Activated T-helper 17 cell treated with anti-CD3 and anti-CD28 coated beads, Interleukin-2, amount 50 U/mL, for 72 hours (primary cell): ENCODE measurements around the gene CCN5. TPM values are rescaled to one million over a fixed set of nuclear protein-coding genes. Genes with fewer than 3 reads are reported as not detected.

Source experiments
- ATAC-seq: fragments of 150-1000 bp; cut with Tn5 transposase; replicated peaks from 2 replicates; pipeline ENCODE4 v1.10.0; 2021; ENCODE audit warnings: mild to moderate bottlenecking, moderate library complexity
- H3K27ac Mint-ChIP-seq: one replicate; pipeline ENCODE4 v1.8.0; 2022; ENCODE audit warnings: mixed read lengths
- H3K27me3 Mint-ChIP-seq: one replicate; pipeline ENCODE4 v1.8.0; 2022; ENCODE audit warnings: mixed read lengths
- H3K36me3 Mint-ChIP-seq: one replicate; pipeline ENCODE4 v1.8.0; 2022; ENCODE audit warnings: low read depth, mild to moderate bottlenecking, mixed read lengths
- H3K4me1 Mint-ChIP-seq: one replicate; pipeline ENCODE4 v1.8.0; 2022; ENCODE audit warnings: mixed read lengths
- H3K4me3 Mint-ChIP-seq: one replicate; pipeline ENCODE4 v1.8.0; 2022; ENCODE audit warnings: mild to moderate bottlenecking, mixed read lengths
- H3K9me3 Mint-ChIP-seq: one replicate; pipeline ENCODE4 v1.8.0; 2022; ENCODE audit warnings: mixed read lengths
- total RNA-seq, 2 donors: library from RNA; stranded (reverse); gene quantifications; one replicate each; pipeline ENCODE4 v1.2.3, GENCODE V29; 2022

CCN5 gene
- total RNA-seq, 2 donors from 2014 or later = not detected

DNA sequence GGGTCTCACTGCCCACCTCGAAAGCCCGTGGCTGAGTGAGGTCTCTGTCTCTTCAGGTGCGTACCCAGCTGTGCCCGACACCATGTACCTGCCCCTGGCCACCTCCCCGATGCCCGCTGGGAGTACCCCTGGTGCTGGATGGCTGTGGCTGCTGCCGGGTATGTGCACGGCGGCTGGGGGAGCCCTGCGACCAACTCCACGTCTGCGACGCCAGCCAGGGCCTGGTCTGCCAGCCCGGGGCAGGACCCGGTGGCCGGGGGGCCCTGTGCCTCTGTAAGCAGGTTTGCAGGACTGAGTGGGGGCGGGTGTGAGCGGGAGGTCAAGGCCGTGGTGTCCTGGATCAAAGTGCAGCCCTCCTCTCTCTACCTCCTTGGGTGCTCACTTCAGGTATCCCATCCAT is 4.7 kb downstream of the CCN5 start:
- Mint-ChIP-seq H3K27me3 (no peaks in the 10 kb centered on the region), H3K4me1 (no peaks in the 10 kb centered on the region), H3K4me3 (no peak overlapping the region), H3K36me3 (no peaks in the 10 kb centered on the region), H3K27ac (no peak overlapping the region), H3K9me3 (no peaks in the 10 kb centered on the region)
- ATAC-seq = no peak

GRCh38 chr20:44720621-44720996 is 5.4 kb downstream of the CCN5 start:
- Mint-ChIP-seq H3K4me1 (no peaks in the 10 kb centered on the region), H3K9me3 (no peaks in the 10 kb centered on the region), H3K27me3 (no peaks in the 10 kb centered on the region), H3K4me3 (no peak overlapping the region), H3K27ac (no peak overlapping the region), H3K36me3 (no peaks in the 10 kb centered on the region)
- ATAC-seq = no peak

DNA sequence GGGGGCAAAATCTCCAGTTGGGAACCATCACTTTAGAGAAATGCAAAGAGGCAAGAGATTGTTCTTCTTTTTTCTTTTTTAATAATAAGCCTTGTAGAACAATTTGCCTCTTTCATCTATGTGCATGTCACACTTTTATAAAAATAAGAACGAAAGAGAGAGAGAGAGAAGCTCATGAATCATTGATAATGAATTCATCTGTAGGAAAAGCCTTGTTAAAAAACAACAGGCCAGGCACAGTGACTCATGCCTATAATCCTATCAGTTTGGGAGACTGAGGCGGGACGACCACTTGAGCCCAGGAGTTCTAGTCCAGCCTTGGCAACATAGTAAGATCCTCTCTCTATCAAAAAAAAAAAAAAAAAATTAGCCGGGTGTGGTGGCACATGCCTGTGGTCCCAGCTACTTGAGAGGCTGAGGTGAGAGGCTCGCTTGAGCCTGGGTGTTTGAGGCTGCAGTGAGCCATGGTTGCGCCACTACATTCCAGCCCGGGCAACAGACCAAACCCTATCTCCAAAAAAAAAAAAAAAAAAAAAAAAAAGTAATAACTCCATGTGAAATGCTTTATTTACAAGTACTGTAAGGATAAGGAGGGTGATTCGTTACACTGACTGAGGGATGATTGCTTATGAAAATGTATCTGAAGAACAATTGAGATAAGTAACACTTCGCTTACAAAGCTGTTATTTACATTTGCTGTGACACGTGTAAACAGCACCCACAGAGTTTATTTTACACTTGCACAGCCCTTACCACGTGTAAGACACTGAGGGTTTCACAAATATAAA is 6.0 kb downstream of the CCN5 start:
- Mint-ChIP-seq H3K4me1 (no peaks in the 10 kb centered on the region), H3K9me3 (no peaks in the 10 kb centered on the region), H3K27me3 (no peaks in the 10 kb centered on the region), H3K27ac (no peak overlapping the region), H3K4me3 (no peak overlapping the region), H3K36me3 (no peaks in the 10 kb centered on the region)
- ATAC-seq = no peak

DNA sequence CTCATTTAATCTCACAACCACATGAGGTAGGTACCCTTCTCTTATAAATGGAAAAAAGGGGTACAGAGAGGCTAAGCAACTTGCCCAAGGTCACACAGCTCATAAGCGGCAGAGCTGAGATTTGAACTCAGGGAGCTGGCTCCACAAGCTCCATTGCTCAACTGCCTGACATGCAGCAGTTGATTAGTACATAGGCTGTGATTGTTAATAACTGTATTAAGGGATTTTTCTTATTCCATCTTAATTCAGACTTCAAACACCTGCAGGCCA is 6.6 kb downstream of the CCN5 start:
- Mint-ChIP-seq H3K27ac (no peak overlapping the region), H3K27me3 (no peaks in the 10 kb centered on the region), H3K4me1 (no peaks in the 10 kb centered on the region), H3K36me3 (no peaks in the 10 kb centered on the region), H3K9me3 (no peaks in the 10 kb centered on the region), H3K4me3 (no peak overlapping the region)
- ATAC-seq = no peak

- Mint-ChIP-seq H3K4me3 (no peak overlapping the region), H3K27ac (no peak overlapping the region), H3K36me3 (no peaks in the 10 kb centered on the region), H3K4me1 (no peaks in the 10 kb centered on the region), H3K9me3 (no peaks in the 10 kb centered on the region), H3K27me3 (no peaks in the 10 kb centered on the region)
- no peak for ATAC-seq
These were observed 7.8 kb downstream of the CCN5 start for GRCh38 chr20:44722990-44723389.

DNA sequence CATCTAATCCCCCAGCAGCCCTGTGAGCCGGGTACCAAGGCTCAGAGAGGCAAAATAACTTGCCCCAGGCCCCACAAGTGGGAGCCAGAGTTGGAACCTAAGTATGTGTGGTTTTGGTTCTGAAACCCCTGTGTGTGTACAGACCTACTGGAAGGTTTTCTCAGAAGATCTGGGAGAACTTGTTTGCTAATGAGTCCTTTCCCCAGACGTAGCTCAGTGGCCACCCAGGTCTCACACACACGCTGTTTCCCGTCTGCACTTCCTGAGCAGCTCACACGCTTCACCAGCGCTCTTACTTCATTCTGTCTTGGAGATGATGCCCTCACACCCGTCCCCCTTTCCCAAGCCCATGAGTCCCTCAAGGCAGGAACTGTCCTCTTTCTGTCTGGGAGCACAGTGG is 8.2 kb downstream of the CCN5 start:
- ATAC-seq = no peak
- no peaks in the 10 kb centered on the region for H3K4me1 Mint-ChIP-seq
- no peaks in the 10 kb centered on the region for H3K27me3 Mint-ChIP-seq
- no peaks in the 10 kb centered on the region for H3K36me3 Mint-ChIP-seq
- no peaks in the 10 kb centered on the region for H3K9me3 Mint-ChIP-seq
- no peak overlapping the region for H3K4me3 Mint-ChIP-seq
- no peak overlapping the region for H3K27ac Mint-ChIP-seq

DNA sequence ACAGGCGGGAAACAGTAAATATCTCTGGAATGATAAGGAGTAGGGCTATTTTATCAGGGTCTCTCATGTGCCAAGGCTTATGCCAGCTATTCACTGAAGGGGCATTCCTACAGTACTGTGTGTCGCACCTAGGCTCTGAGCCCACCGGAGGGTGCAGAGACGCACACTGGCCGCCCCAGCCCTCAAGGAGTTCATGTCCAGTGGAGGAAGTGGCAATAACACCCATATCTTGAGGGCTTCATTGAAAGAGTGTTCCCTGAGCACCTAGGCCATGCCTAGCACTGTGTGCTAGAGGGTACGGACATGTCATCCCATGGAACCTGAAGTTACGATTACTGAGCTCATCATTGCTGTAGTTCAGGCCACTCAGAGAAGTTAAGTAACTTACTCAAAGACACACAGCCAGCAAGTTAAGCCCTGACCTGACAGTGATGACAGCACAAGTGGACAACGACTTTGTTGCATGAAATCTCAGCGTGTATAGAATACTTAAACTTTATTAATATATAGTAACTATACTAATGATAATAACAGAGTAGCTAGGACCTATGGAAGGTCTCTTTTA is 8.7 kb downstream of the CCN5 start:
- no peaks in the 10 kb centered on the region for H3K27me3 Mint-ChIP-seq
- ATAC-seq = no peak
- H3K27ac Mint-ChIP-seq = no peak overlapping the region
- H3K4me3 Mint-ChIP-seq = no peak overlapping the region
- H3K36me3 Mint-ChIP-seq = no peaks in the 10 kb centered on the region
- H3K9me3 Mint-ChIP-seq = no peaks in the 10 kb centered on the region
- no peaks in the 10 kb centered on the region for H3K4me1 Mint-ChIP-seq

GRCh38 chr20:44724423-44725091 is 9.4 kb downstream of the CCN5 start:
- ATAC-seq = no peak
- H3K36me3 Mint-ChIP-seq = no peaks in the 10 kb centered on the region
- H3K27ac Mint-ChIP-seq = no peak overlapping the region
- no peaks in the 10 kb centered on the region for H3K27me3 Mint-ChIP-seq
- H3K4me3 Mint-ChIP-seq = no peak overlapping the region
- no peaks in the 10 kb centered on the region for H3K4me1 Mint-ChIP-seq
- H3K9me3 Mint-ChIP-seq = no peaks in the 10 kb centered on the region

DNA sequence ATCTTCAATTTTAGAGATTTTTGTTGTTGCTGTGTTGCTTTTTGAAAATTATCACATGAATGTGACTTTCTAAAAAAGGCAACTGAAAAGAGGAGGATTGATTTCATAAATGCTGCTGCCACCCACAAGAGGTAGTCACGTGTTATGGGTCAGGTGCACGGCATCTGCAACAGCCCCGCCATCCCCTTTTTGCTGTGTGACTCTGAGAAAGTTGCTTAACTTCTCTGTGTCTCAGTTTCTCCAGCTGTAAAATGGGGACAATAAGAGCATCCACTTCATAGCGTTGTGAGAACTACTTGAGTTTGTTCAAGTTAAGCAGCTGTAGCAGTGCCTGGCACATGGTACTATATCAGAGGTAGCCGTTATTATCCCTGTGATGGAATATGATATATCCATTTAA is 10.7 kb downstream of the CCN5 start:
- Mint-ChIP-seq H3K9me3 (no peaks in the 10 kb centered on the region), H3K4me1 (no peaks in the 10 kb centered on the region), H3K4me3 (no peak overlapping the region), H3K27ac (no peak overlapping the region), H3K36me3 (no peaks in the 10 kb centered on the region), H3K27me3 (no peaks in the 10 kb centered on the region)
- no peak for ATAC-seq

DNA sequence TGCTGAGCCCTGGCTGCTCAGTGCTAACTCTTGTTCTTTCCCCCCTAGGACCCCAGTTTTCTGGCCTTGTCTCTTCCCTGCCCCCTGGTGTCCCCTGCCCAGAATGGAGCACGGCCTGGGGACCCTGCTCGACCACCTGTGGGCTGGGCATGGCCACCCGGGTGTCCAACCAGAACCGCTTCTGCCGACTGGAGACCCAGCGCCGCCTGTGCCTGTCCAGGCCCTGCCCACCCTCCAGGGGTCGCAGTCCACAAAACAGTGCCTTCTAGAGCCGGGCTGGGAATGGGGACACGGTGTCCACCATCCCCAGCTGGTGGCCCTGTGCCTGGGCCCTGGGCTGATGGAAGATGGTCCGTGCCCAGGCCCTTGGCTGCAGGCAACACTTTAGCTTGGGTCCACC is 11.9 kb downstream of the CCN5 start:
- no peaks in the 10 kb centered on the region for H3K36me3 Mint-ChIP-seq
- H3K9me3 Mint-ChIP-seq = no peaks in the 10 kb centered on the region
- H3K27ac Mint-ChIP-seq = no peak overlapping the region
- no peaks in the 10 kb centered on the region for H3K4me1 Mint-ChIP-seq
- no peak overlapping the region for H3K4me3 Mint-ChIP-seq
- no peaks in the 10 kb centered on the region for H3K27me3 Mint-ChIP-seq
- no peak for ATAC-seq

- H3K36me3 Mint-ChIP-seq = no peaks in the 10 kb centered on the region
- ATAC-seq = no peak
- no peak overlapping the region for H3K4me3 Mint-ChIP-seq
- H3K4me1 Mint-ChIP-seq = no peaks in the 10 kb centered on the region
- H3K9me3 Mint-ChIP-seq = no peaks in the 10 kb centered on the region
- no peaks in the 10 kb centered on the region for H3K27me3 Mint-ChIP-seq
- no peak overlapping the region for H3K27ac Mint-ChIP-seq
These were observed 12.5 kb downstream of the CCN5 start for GRCh38 chr20:44727651-44728050.

- ATAC-seq = no peak
- Mint-ChIP-seq H3K27ac (no peak overlapping the region), H3K36me3 (no peaks in the 10 kb centered on the region), H3K9me3 (no peaks in the 10 kb centered on the region), H3K27me3 (no peaks in the 10 kb centered on the region), H3K4me3 (no peak overlapping the region), H3K4me1 (peaks cover 5% of the 10 kb centered on the region)
These were observed 13.8 kb downstream of the CCN5 start for GRCh38 chr20:44728801-44729443.

- H3K4me3 Mint-ChIP-seq = no peak overlapping the region
- no peak overlapping the region for H3K27ac Mint-ChIP-seq
- ATAC-seq = no peak
- H3K4me1 Mint-ChIP-seq = peaks cover 5% of the 10 kb centered on the region
- no peaks in the 10 kb centered on the region for H3K27me3 Mint-ChIP-seq
- no peaks in the 10 kb centered on the region for H3K36me3 Mint-ChIP-seq
- no peaks in the 10 kb centered on the region for H3K9me3 Mint-ChIP-seq
These were observed 15.3 kb downstream of the CCN5 start for GRCh38 chr20:44730441-44730840.

- peaks cover 7% of the 10 kb centered on the region for H3K9me3 Mint-ChIP-seq
- peaks cover 12% of the 10 kb centered on the region for H3K4me1 Mint-ChIP-seq
- H3K4me3 Mint-ChIP-seq = no peak overlapping the region
- H3K27me3 Mint-ChIP-seq = no peaks in the 10 kb centered on the region
- ATAC-seq = no peak
- H3K27ac Mint-ChIP-seq = no peak overlapping the region
- H3K36me3 Mint-ChIP-seq = no peaks in the 10 kb centered on the region
These were observed 16.5 kb downstream of the CCN5 start for GRCh38 chr20:44731657-44732056.

DNA sequence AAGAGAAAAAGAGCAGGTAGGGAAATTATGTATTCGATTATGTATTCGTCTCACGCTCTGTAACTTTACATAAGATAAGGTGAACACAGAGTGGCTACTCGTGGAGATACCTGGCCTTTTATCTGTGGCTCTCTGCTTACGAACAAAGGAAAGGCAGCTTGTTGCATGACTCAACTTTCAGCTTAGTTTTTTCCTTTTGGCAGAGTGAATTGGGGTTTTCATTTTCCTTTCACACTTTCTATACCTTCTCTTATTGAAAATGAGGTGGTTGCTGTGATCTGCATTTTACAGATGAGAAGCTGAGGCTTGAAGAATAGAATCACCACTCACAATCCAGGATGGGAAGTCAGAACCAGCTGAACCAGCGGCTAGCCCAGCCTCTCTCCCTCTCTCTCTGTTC is 17.2 kb downstream of the CCN5 start:
- H3K27ac Mint-ChIP-seq = peak overlapping the region; percentile 68
- no peaks in the 10 kb centered on the region for H3K36me3 Mint-ChIP-seq
- peaks cover 15% of the 10 kb centered on the region for H3K4me1 Mint-ChIP-seq
- no peak overlapping the region for H3K4me3 Mint-ChIP-seq
- peak; percentile 67 for ATAC-seq
- peaks cover 9% of the 10 kb centered on the region for H3K9me3 Mint-ChIP-seq
- H3K27me3 Mint-ChIP-seq = no peaks in the 10 kb centered on the region
